B cell (primary cell): ENCODE measurements around the gene ZNF277. TPM values are rescaled to one million over a fixed set of nuclear protein-coding genes. Genes with fewer than 3 reads are reported as not detected.

Experiments used
- ATAC-seq: fragments of 200-7000 bp; cut with Tn5 transposase; one replicate; pipeline ENCODE4 v1.10.0; 2021; ENCODE audit warnings: low read depth, mild to moderate bottlenecking, moderate number of reproducible peaks, moderate library complexity
- CTCF ChIA-PET: fragments of 350-600 bp; sonication (Branson Sonifier 250); formaldehyde crosslinking; loops from one replicate; lab custom pipeline; 2021; ENCODE audit warnings: antibody characterized with exemption, inconsistent platforms; lab: Charles Lee
- POLR2A ChIA-PET: fragments of 350-600 bp; sonication (Branson Sonifier 250); formaldehyde crosslinking; loops from one replicate; lab custom pipeline; 2021; ENCODE audit warnings: antibody characterized with exemption; lab: Charles Lee
- DNase-seq: peaks from one replicate; pipeline ENCODE4 v3.0.0; 2013
- H2AFZ ChIP-seq: 2 replicates; pipeline ENCODE4 v1.6.1; 2012; ENCODE audit warnings: mild to moderate bottlenecking, low read depth, low read length; ENCODE audit not compliant: insufficient read depth, poor library complexity, severe bottlenecking
- H3K27ac ChIP-seq, 2 donors: 1 replicate in 1 of 2; 2 replicates in 1 of 2; pipeline ENCODE4 v1.5.1; 2012 to 2013; ENCODE audit warnings: low read length in 2 of 2, mild to moderate bottlenecking in 2 of 2, moderate library complexity in 1 of 2
- H3K27me3 ChIP-seq, 4 experiments: fragments of 200-600 bp in 1 of 4; sonication (generic) in 1 of 4; replicated peaks in 1 of 4; 1 replicate in 2 of 4; 2 replicates in 2 of 4; pipeline versions ENCODE4 v1.6.1 to v1.7.0; 2013 to 2016; ENCODE audit warnings: low read length in 3 of 4, mild to moderate bottlenecking in 2 of 4, mixed read lengths in 1 of 4, moderate library complexity in 1 of 4; ENCODE audit not compliant: insufficient read depth in 4 of 4, control insufficient read depth in 3 of 4; ENCODE audit errors: control extremely low read depth in 1 of 4
- H3K36me3 ChIP-seq, 2 experiments: replicated peaks in 1 of 2; 1 replicate in 1 of 2; 2 replicates in 1 of 2; pipeline versions ENCODE4 v1.6.1 to v1.7.1; 2013; ENCODE audit warnings: low read length in 1 of 2; ENCODE audit not compliant: insufficient read depth in 2 of 2, control insufficient read depth in 1 of 2; ENCODE audit errors: control extremely low read depth in 1 of 2, extremely low read depth in 1 of 2
- H3K4me1 ChIP-seq, 2 donors: fragments of 200-600 bp in 1 of 2; sonication (generic) in 1 of 2; 1 replicate in 1 of 2; 2 replicates in 1 of 2; pipeline versions ENCODE4 v1.5.1 to v1.6.1; 2013 to 2017; ENCODE audit warnings: low read length in 2 of 2; ENCODE audit not compliant: control insufficient read depth in 2 of 2, insufficient read depth in 2 of 2
- H3K4me2 ChIP-seq: replicated peaks from 2 replicates; pipeline ENCODE3; 2012; ENCODE audit warnings: mild to moderate bottlenecking, low read depth, low read length; ENCODE audit not compliant: poor library complexity, severe bottlenecking
- H3K4me3 ChIP-seq, 5 experiments: fragments of 200-600 bp in 1 of 5; sonication (generic) in 1 of 5; 1 replicate in 3 of 5; 2 replicates in 2 of 5; pipeline versions ENCODE4 v1.5.1 to v1.7.0; 2011 to 2016; ENCODE audit warnings: low read length in 4 of 5, mild to moderate bottlenecking in 4 of 5, low read depth in 2 of 5, control low read depth in 1 of 5, moderate library complexity in 1 of 5; ENCODE audit not compliant: insufficient read depth in 1 of 5; ENCODE audit errors: control extremely low read depth in 1 of 5, extremely low read depth in 1 of 5
- H3K79me2 ChIP-seq: fragments of 200-600 bp; sonication (generic); one replicate; pipeline ENCODE4 v1.6.0; 2016; ENCODE audit warnings: low read length; ENCODE audit not compliant: control insufficient read depth, insufficient read depth
- H3K9ac ChIP-seq: fragments of 200-600 bp; sonication (generic); 2 replicates; pipeline ENCODE4 v1.6.1; 2017; ENCODE audit warnings: mild to moderate bottlenecking, low read length, moderate library complexity
- H3K9me3 ChIP-seq, 3 donors: one replicate each; pipeline versions ENCODE4 v1.6.1 to v1.7.1; 2013; ENCODE audit warnings: low read length in 2 of 3; ENCODE audit not compliant: control insufficient read depth in 2 of 3, insufficient read depth in 1 of 3; ENCODE audit errors: control extremely low read depth in 1 of 3
- H4K20me1 ChIP-seq: 2 replicates; pipeline ENCODE4 v1.6.0; 2012; ENCODE audit warnings: mild to moderate bottlenecking, low read length; ENCODE audit not compliant: insufficient read depth, control insufficient read depth, poor library complexity, severe bottlenecking
- H3K27ac Mint-ChIP-seq: one replicate; pipeline ENCODE4 v1.8.0; 2021; ENCODE audit warnings: mixed read lengths
- H3K27me3 Mint-ChIP-seq: one replicate; pipeline ENCODE4 v1.8.0; 2021; ENCODE audit warnings: mixed read lengths
- H3K4me1 Mint-ChIP-seq: one replicate; pipeline ENCODE4 v1.8.0; 2021; ENCODE audit warnings: mixed read lengths
- H3K4me3 Mint-ChIP-seq: one replicate; pipeline ENCODE4 v1.8.0; 2021; ENCODE audit warnings: mixed read lengths
- H3K9me3 Mint-ChIP-seq: one replicate; pipeline ENCODE4 v1.8.0; 2022; ENCODE audit warnings: mixed read lengths; ENCODE audit not compliant: insufficient read depth
- CTCF ChIP-seq: fragments of 200-600 bp; IDR thresholded peaks from one replicate; pipeline ENCODE4 v1.8.0; 2022; ENCODE audit warnings: antibody characterized with exemption, mild to moderate bottlenecking
- EZH2 ChIP-seq: IDR thresholded peaks from 2 replicates; pipeline ENCODE4 v1.6.1; 2012; ENCODE audit warnings: borderline replicate concordance, low read depth, mild to moderate bottlenecking, moderate library complexity, low read length; ENCODE audit not compliant: insufficient read depth, poor library complexity, severe bottlenecking
- WGBS: methylation state at CpG from one replicate; pipeline ENCODE4 v1.1.5; 2013; ENCODE audit warnings: missing lambda C conversion rate; ENCODE audit not compliant: insufficient coverage; 5-methylcytosine and 5-hydroxymethylcytosine counted together
- intact Hi-C: fragments of 100-400 bp; cut with micrococcal nuclease; formaldehyde crosslinking; loops from one replicate; pipeline ENCODE4 v1.10.0; 2022
- polyA plus RNA-seq: library from polyadenylated mRNA; depleted of rRNA; stranded (reverse); fragments of >200 nt; gene quantifications from 2 replicates; pipeline ENCODE4 v1.2.3, GENCODE V29; 2012
- total RNA-seq, 2 donors: library from RNA; stranded (reverse); fragments of 120-200 nt in 1 of 2; gene quantifications; 1 replicate in 1 of 2; 2 replicates in 1 of 2; pipeline versions ENCODE4 v1.2.3 to v1.2.4, GENCODE V29; 2013 to 2022

ZNF277 gene
- total and polyA plus RNA-seq, 2 donors (not counting 1 experiment from before 2014, with no cell fraction given): 9.5 to 18.6 TPM

GRCh38 chr7:112234147-112234546, 27.7 kb downstream of the ZNF277 start:
- Mint-ChIP-seq H3K4me3 (no peak overlapping the region), H3K27ac (no peak overlapping the region), H3K4me1 (peaks cover 11% of the 10 kb centered on the region), H3K9me3 (peaks cover 2% of the 10 kb centered on the region), H3K27me3 (no peaks in the 10 kb centered on the region)
- WGBS: no CpG with 5 or more reads among the region's 1 CpG
- no peaks in the 10 kb centered on the region for H3K4me1 ChIP-seq
- H3K9ac ChIP-seq: no peak overlapping the region
- peaks cover 12% of the 10 kb centered on the region for H4K20me1 ChIP-seq
- peaks cover 1 to 6% (median 4%) of the 10 kb centered on the region in 3 donors for H3K9me3 ChIP-seq
- H3K27me3 ChIP-seq: no peaks in the 10 kb centered on the region
- CTCF ChIA-PET: no interaction called here
- intact Hi-C loops: no loop called here
- no peak overlapping the region for H2AFZ ChIP-seq
- H3K79me2 ChIP-seq: peaks cover 54% of the 10 kb centered on the region
- no peak overlapping the region for H3K4me3 ChIP-seq
- H3K4me2 ChIP-seq: no peak overlapping the region
- no peaks in the 10 kb centered on the region for H3K36me3 ChIP-seq
- no peak for TF ChIP-seq CTCF
- no peak for TF ChIP-seq EZH2
- H3K27ac ChIP-seq: no peak overlapping the region
- ATAC-seq: no peak
- no peak for DNase-seq
- POLR2A ChIA-PET: no interaction called here

- DNase-seq (no peak), ATAC-seq (no peak)
- intact Hi-C loops: no loop called here
- Histone ChIP-seq H3K4me2 (no peak overlapping the region), H3K79me2 (peaks cover 44% of the 10 kb centered on the region), H2AFZ (no peak overlapping the region), H3K4me3 (no peak overlapping the region), H4K20me1 (no peaks in the 10 kb centered on the region), H3K4me1 (no peaks in the 10 kb centered on the region), H3K27ac (no peak overlapping the region), H3K27me3 (no peaks in the 10 kb centered on the region), H3K36me3 (no peaks in the 10 kb centered on the region), H3K9me3 (peaks cover 1 to 6% (median 4%) of the 10 kb centered on the region in 3 donors), H3K9ac (no peak overlapping the region)
- ChIA-PET CTCF (interaction anchor here (0.6 kb wide), 1 partner anchor 660 kb away, joined by 3 read pairs; no protein-coding TSS in a partner anchor), POLR2A (no interaction called here)
- H3K4me3 Mint-ChIP-seq: no peak overlapping the region
- TF ChIP-seq CTCF (no peak), EZH2 (no peak)
- H3K27ac Mint-ChIP-seq: no peak overlapping the region
- no peaks in the 10 kb centered on the region for H3K27me3 Mint-ChIP-seq
- peaks cover 11% of the 10 kb centered on the region for H3K9me3 Mint-ChIP-seq
- WGBS: no CpG with 5 or more reads among the region's 2 CpGs
- H3K4me1 Mint-ChIP-seq: peaks cover 3% of the 10 kb centered on the region
These were observed 30.1 kb downstream of the ZNF277 start for GRCh38 chr7:112236597-112236996.
